Loucy (cell line): ENCODE results near the gene CCDC40.

Experiments
- H2AFZ ChIP-seq: fragments of 200-600 bp; sonication (generic); 2 replicates; pipeline ENCODE4 v1.6.0; 2016; ENCODE audit warnings: antibody characterized with exemption, mild to moderate bottlenecking, low read length, moderate library complexity
- H3F3A ChIP-seq: fragments of 200-600 bp; 2 replicates; pipeline ENCODE4 v1.6.0; 2016; ENCODE audit warnings: antibody characterized with exemption, low read depth, mild to moderate bottlenecking
- H3K27me3 ChIP-seq: fragments of 200-600 bp; sonication (generic); 2 replicates; pipeline ENCODE4 v1.6.1; 2014; ENCODE audit warnings: low read length, mild to moderate bottlenecking; ENCODE audit not compliant: insufficient read depth, poor library complexity, severe bottlenecking
- H3K36me3 ChIP-seq: fragments of 200-600 bp; sonication (generic); 2 replicates; pipeline ENCODE4 v1.6.1; 2016; ENCODE audit warnings: low read length; ENCODE audit not compliant: insufficient read depth
- H3K4me1 ChIP-seq: fragments of 200-600 bp; sonication (generic); 2 replicates; pipeline ENCODE4 v1.5.1; 2014; ENCODE audit warnings: low read length, mild to moderate bottlenecking; ENCODE audit not compliant: insufficient read depth, poor library complexity, severe bottlenecking
- H3K4me2 ChIP-seq: fragments of 200-600 bp; sonication (generic); 2 replicates; pipeline ENCODE4 v1.6.0; 2014; ENCODE audit warnings: antibody characterized with exemption, low read length, low read depth, mild to moderate bottlenecking; ENCODE audit not compliant: poor library complexity, severe bottlenecking
- H3K4me3 ChIP-seq: fragments of 200-600 bp; sonication (generic); 2 replicates; pipeline ENCODE4 v1.5.1; 2014; ENCODE audit warnings: low read length, mild to moderate bottlenecking, mixed read lengths; ENCODE audit not compliant: poor library complexity, severe bottlenecking
- H3K79me2 ChIP-seq: fragments of 200-600 bp; sonication (generic); 2 replicates; pipeline ENCODE4 v1.6.1; 2014; ENCODE audit warnings: low read length; ENCODE audit not compliant: insufficient read depth
- H3K9ac ChIP-seq: fragments of 200-600 bp; sonication (generic); 2 replicates; pipeline ENCODE4 v1.6.0; 2014; ENCODE audit warnings: mild to moderate bottlenecking, low read depth, low read length, moderate library complexity; ENCODE audit not compliant: poor library complexity, severe bottlenecking
- H3K9me2 ChIP-seq: fragments of 200-600 bp; sonication (generic); replicated peaks from 2 replicates; pipeline ENCODE4 v1.6.1; 2016; ENCODE audit warnings: low read depth, low read length, mixed read lengths
- H3K9me3 ChIP-seq: fragments of 200-600 bp; sonication (generic); 2 replicates; pipeline ENCODE4 v1.6.1; 2014; ENCODE audit warnings: mild to moderate bottlenecking, antibody characterized with exemption, low read length, low read depth; ENCODE audit not compliant: insufficient read depth
- H4K20me1 ChIP-seq: fragments of 200-600 bp; sonication (generic); 2 replicates; pipeline ENCODE4 v1.6.0; 2014; ENCODE audit warnings: antibody characterized with exemption, low read length, mild to moderate bottlenecking; ENCODE audit not compliant: insufficient read depth, poor library complexity, severe bottlenecking
- CTCF ChIP-seq: fragments of 200-600 bp; sonication (generic); conservative IDR thresholded peaks from 2 replicates; pipeline ENCODE4 v1.5.1; 2014; ENCODE audit warnings: mild to moderate bottlenecking, antibody characterized with exemption, low read length
- EZH2phosphoT487 ChIP-seq: fragments of 200-600 bp; IDR thresholded peaks from 2 replicates; pipeline ENCODE4 v1.6.1; 2018; ENCODE audit warnings: antibody characterized with exemption, mild to moderate bottlenecking, moderate library complexity, borderline replicate concordance

Gene CCDC40

GRCh38 chr17:80021600-80021999 lies 14.8 kb upstream of the CCDC40 start:
- H3K4me3 ChIP-seq, result no peak overlapping the region
- no peak overlapping the region for H2AFZ ChIP-seq
- no peaks in the 10 kb centered on the region for H4K20me1 ChIP-seq
- H3K9ac ChIP-seq, result no peak overlapping the region
- H3K9me2 ChIP-seq, result no peaks in the 10 kb centered on the region
- H3K27me3 ChIP-seq, result no peaks in the 10 kb centered on the region
- no peak for TF ChIP-seq CTCF
- no peak for TF ChIP-seq EZH2phosphoT487
- peaks cover 11% of the 10 kb centered on the region for H3K4me1 ChIP-seq
- no peaks in the 10 kb centered on the region for H3K9me3 ChIP-seq
- no peaks in the 10 kb centered on the region for H3F3A ChIP-seq
- H3K79me2 ChIP-seq, result 0 out of 2 replicates have a peak, but pooled peaks cover 3% of the 10 kb centered on the region
- H3K36me3 ChIP-seq, result no peaks in the 10 kb centered on the region
- H3K4me2 ChIP-seq, result no peak overlapping the region

- no peak overlapping the region for H3K4me2 ChIP-seq
- TF ChIP-seq EZH2phosphoT487, result no peak
- H3K4me3 ChIP-seq, result no peak overlapping the region
- no peaks in the 10 kb centered on the region for H3K36me3 ChIP-seq
- peaks cover 11% of the 10 kb centered on the region for H3K4me1 ChIP-seq
- 0 out of 2 replicates have a peak, but pooled peaks cover 3% of the 10 kb centered on the region for H3K79me2 ChIP-seq
- no peaks in the 10 kb centered on the region for H4K20me1 ChIP-seq
- H3K9ac ChIP-seq, result no peak overlapping the region
- no peak overlapping the region for H2AFZ ChIP-seq
- H3K27me3 ChIP-seq, result no peaks in the 10 kb centered on the region
- no peaks in the 10 kb centered on the region for H3K9me3 ChIP-seq
- H3K9me2 ChIP-seq, result no peaks in the 10 kb centered on the region
- no peaks in the 10 kb centered on the region for H3F3A ChIP-seq
Observed at GRCh38 chr17:80023481-80024205, 12.8 kb upstream of the CCDC40 start.

- H3K4me3 ChIP-seq, result no peak overlapping the region
- H2AFZ ChIP-seq, result no peak overlapping the region
- H3K9me3 ChIP-seq, result no peaks in the 10 kb centered on the region
- no peaks in the 10 kb centered on the region for H3K27me3 ChIP-seq
- H3K36me3 ChIP-seq, result no peaks in the 10 kb centered on the region
- H3K4me1 ChIP-seq, result peaks cover 17% of the 10 kb centered on the region
- H3F3A ChIP-seq, result no peaks in the 10 kb centered on the region
- no peaks in the 10 kb centered on the region for H3K9me2 ChIP-seq
- 0 out of 2 replicates have a peak, but pooled peaks cover 3% of the 10 kb centered on the region for H3K79me2 ChIP-seq
- no peaks in the 10 kb centered on the region for H4K20me1 ChIP-seq
- TF ChIP-seq CTCF, result no peak
- TF ChIP-seq EZH2phosphoT487, result no peak
- H3K9ac ChIP-seq, result no peak overlapping the region
- no peak overlapping the region for H3K4me2 ChIP-seq
Observed at GRCh38 chr17:80024206-80024972, 12.1 kb upstream of the CCDC40 start.
